Astrocyte of the hippocampus (primary cell): ENCODE data around the gene PRSS33.

Source experiments
- DNase-seq: peaks from one replicate; pipeline ENCODE4 v3.0.0; 2011; ENCODE audit warnings: low read depth, low spot score

Gene PRSS33

DNA sequence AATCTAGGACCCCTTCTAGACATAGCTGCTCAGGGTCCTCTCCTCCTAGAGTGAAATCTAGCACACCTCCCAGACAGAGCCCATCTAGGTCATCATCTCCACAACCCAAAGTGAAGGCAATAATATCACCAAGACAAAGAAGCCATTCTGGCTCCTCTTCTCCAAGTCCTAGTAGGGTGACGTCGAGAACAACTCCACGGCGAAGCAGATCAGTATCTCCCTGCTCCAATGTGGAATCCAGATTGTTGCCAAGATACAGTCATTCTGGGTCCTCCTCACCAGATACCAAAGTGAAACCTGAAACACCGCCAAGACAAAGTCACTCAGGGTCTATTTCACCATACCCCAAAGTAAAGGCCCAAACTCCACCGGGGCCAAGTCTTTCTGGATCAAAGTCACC lies 24.2 kb downstream of the PRSS33 start:
- no peak for DNase-seq

DNA sequence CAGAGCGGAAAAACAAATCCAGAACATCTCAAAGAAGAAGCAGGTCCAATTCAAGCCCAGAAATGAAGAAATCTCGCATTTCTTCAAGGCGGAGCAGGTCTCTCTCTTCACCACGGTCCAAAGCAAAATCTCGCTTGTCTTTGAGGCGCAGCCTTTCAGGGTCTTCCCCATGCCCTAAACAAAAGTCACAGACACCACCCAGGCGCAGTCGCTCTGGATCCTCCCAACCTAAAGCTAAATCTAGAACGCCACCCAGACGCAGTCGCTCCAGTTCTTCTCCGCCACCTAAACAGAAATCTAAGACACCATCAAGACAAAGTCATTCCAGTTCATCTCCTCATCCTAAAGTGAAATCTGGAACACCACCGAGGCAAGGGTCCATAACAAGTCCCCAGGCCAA lies 24.6 kb downstream of the PRSS33 start:
- DNase-seq, result no peak

DNA sequence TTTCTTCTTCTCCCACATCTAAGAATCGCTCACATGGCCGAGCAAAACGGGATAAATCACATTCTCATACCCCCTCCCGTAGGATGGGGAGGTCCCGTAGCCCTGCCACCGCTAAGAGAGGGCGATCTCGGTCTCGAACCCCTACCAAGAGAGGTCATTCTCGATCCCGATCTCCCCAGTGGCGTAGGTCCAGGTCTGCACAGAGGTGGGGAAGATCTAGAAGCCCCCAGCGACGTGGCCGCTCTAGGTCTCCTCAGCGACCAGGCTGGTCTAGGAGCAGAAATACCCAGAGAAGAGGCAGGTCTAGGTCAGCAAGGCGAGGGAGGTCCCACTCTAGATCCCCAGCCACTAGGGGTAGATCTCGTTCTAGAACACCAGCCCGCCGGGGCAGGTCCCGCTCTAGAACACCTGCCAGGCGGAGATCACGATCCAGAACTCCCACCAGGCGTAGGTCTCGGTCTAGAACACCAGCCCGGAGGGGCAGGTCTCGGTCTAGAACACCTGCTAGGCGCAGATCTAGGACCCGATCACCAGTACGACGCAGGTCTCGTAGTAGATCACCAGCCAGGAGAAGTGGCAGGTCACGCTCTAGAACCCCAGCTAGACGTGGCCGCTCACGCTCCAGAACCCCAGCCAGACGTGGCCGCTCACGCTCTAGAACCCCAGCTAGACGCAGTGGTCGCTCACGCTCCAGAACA lies 25.3 kb downstream of the PRSS33 start:
- DNase-seq, result no peak

DNA sequence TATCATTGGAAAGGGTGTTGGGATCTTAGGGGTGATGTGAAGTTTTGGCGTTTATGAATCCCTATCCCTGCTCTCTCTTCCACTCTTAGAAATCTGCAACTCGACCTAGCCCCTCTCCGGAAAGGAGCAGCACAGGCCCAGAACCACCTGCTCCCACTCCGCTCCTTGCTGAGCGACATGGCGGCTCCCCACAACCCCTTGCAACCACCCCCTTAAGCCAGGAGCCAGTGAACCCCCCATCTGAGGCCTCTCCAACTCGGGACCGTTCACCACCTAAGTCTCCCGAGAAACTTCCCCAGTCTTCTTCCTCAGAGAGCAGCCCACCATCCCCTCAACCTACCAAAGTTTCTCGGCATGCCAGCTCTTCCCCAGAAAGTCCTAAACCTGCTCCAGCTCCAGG lies 25.9 kb downstream of the PRSS33 start:
- DNase-seq, result no peak

DNA sequence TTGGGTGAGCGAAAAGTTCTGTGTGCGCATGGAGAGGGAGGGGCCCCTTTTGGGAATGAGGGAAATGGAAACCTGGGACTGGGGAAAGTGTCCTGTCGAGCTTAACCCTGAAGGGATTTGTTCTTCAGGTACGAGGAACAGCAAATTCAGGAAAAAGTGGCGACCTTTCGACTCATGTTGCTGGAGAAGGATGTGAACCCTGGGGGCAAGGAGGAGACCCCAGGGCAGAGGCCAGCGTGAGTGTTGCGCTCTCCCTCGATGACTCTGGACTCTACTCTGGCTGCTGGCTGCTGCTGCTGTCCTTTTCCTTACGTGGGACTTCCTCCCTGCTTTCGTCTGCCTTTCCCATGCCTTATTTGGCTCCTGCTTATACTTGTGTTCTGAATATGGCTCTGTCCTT lies 30.0 kb downstream of the PRSS33 start:
- no peak for DNase-seq

DNA sequence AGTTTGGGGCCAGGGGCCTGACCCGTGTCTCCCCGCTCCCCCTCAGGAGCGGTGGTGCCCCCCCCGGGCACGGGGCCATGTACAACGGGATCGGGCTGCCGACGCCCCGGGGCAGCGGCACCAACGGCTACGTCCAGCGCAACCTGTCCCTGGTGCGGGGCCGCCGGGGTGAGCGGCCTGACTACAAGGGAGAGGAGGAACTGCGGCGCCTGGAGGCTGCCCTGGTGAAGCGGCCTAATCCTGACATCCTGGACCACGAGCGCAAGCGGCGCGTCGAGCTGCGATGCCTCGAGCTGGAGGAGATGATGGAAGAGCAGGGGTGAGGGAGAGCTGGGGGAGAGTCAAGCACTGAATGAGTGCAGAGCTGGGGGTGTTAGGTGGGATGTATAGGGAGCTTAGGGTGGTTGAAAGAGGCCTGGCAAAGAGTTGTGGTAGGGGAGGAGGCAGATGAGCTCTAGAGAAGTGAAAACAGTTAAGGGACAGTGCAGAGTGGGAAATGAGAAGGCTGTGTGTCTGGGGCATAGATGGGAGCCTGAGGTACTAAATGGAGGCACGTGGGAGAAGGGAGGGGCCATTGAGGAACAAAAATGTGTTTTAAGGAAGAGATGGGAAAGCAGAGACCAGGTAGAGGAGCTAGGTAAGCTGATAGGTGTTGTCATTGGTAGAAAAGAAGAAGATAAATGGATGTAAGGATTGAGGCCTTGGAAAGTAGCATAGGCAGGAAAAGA lies 30.9 kb downstream of the PRSS33 start:
- no peak for DNase-seq

DNA sequence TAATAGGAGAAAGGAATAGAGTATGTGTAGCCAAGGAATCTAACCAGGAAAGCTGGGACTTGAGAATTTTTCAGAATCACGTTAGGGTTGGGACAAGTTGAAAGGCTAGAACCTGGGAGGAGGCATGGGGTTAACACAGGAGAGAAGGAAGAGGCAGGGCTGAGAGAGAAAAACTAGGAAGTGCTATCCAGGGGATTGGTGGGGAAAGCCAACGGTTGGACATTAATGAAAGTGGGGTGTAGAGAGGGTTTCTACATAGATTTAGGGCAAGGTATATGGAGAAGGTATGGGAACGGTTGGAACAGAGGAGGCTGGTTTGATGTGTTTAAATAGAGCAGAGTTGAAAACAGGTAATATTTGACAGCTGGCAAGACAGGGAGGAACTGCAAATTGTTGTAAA lies 32.2 kb downstream of the PRSS33 start:
- DNase-seq, result no peak

DNA sequence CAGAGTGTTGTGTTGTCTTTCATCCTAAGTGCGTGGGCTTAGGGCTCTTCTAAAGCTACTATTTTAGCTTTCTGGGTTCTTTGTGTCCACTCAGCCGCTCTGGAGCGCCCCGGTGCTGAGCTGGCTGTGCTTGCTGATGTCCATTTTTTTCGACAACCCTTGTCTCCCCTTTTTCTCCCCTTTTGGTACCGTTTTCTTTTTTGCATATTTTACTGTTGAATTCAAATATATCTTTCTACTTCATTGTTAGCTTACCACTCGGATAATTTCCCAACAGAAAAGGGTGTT lies 33.7 kb downstream of the PRSS33 start:
- DNase-seq, result peak; percentile 51

DNA sequence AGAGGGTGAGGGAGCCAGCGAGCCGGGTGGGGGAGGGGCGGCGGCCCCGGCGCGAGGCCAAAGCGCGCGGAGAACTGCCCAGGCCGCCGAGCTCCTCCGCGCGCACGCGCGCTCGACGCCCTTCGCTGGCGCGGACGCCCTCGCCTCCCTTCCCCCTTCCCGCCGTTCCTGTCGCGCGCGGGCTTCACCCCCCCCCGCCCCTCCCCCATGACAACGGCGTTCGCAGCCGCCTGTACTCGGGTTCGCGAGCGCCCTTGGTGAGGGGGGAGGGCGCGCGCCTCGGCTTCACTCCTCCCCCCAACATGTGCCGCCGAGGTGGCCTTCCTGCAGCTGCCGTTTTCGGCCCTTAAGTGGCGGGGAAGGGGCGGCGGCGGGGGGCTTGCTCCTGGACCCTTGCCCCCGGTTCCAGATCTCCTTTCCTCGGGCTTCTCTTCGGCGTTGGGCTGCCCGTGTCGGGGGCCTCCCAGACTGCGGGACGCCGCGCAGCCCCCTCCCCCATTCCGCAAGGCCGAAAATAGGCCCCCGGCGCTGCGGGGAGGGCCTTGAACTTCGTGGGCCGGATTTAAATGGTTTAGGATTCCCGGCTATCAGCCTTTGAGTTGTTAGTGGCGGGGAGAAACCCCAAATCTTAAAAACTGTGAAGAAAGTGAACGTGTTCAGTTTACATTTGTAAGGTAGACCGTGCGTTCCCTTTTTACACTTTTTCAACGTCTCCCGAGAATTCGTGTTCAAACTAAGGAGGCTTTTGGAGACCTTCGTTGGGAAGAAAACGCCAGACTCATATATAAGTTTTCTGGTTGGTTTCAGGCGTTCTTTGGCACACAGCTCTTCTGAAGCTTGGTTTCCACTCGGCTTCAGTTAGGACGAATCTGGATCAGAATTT lies 34.3 kb downstream of the PRSS33 start:
- peak; percentile 93 for DNase-seq

DNA sequence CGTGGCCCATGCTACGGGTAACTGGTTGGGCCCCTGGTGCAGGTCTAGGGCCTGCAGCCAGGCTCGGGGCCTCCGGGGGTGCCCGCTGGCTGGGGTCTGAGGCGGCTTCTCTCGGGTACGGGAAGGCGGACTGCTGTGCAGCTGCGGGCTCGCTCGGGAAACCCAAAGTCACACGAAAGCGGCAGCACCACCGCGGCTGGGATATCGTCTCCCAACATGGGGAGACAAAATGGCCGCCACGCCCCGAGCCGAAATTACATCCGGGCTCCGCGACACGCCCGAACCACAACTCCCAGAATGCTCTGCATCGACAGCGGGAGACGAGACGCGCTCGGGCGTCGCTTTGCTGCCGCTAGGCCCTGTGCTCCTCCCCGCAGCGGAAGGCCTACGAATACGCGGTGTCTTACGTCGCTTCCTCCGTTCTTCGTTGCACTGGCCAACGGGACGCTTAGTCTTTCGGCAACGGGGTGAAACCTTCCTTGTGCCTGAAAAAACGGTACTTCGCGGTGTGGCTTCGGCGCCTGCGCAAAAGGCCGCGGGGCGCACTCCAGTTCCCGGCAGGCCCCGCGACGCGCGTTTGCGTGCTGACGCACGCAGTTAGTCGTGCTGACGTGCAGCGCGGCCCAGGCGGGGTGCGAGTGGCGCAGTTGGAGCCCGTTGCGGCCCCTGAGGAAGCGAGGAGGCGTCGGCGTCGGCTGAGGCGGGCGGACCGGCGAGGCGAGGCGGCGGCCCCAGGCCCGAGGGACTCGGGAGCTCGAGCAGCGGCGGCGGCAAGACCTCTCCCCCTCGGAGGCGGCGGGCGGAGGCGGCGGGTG lies 35.1 kb downstream of the PRSS33 start, which contains the start of gene SRRM2:
Gene SRRM2 (plus strand): TSS at position 604 of the 815 bp plus-strand sequence. CDS start 3,727 bp downstream, outside the sequence.
- peak; percentile 99 for DNase-seq

DNA sequence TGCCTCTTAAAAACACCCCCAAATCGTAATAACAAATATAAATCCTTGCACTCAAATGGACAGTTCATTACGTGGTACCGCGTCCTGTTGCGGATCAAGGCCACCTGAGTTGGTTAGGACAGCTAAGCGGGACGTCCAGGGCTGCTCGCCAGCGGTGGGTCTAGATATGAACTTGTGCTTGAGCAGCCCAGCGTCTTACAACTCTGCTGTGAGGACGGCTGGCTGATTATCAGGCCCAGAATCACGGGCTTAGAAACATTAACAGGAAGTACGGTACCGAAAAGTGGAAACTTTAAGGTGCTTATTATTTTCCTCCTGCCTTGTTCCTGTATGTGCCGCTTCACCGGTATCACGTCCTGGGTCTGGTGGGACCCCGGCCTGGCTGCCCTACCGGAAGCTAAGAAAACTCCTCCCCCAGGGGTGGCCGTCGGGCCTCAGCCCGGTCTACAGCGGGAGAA lies 35.8 kb downstream of the PRSS33 start:
- no peak for DNase-seq

DNA sequence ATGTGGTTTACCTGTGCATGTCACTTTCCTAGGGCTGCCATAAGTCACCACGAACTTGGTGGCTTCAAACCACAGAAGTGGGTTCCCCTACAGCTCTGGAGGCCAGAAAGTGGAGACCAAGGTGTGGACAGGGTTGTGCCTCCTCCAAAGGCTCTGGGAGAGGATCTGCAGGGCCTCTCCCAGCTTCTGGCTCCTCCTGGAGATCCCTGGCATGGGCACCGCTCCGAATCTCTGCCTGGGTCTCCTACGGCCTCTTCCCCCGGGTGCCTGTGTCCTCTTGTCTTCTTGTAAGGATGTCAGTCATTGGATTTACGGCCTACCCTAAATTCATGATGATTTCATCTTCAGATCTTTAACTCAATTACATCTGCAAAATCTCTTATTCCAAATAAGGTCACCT lies 37.4 kb downstream of the PRSS33 start:
- DNase-seq, result no peak

DNA sequence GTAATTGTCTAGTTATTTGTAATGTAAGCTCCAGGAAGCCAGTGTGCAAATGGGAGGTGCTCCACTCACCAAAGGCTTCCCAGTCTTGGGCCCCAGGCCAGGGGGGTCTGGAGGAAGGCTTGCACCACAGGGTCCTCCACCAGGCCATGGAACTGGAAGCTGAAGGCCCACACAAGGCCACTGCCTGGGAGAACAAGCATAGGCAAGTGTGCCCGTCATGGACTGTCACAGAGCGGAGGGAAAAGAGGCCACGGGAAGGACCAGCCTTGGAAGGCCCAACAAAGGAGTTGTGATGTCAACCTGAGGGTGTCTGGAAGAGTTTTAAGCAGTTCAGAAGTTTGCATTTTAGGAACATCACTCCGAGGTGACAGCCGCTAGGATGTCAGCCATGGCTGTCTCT lies 37.9 kb downstream of the PRSS33 start:
- no peak for DNase-seq

DNA sequence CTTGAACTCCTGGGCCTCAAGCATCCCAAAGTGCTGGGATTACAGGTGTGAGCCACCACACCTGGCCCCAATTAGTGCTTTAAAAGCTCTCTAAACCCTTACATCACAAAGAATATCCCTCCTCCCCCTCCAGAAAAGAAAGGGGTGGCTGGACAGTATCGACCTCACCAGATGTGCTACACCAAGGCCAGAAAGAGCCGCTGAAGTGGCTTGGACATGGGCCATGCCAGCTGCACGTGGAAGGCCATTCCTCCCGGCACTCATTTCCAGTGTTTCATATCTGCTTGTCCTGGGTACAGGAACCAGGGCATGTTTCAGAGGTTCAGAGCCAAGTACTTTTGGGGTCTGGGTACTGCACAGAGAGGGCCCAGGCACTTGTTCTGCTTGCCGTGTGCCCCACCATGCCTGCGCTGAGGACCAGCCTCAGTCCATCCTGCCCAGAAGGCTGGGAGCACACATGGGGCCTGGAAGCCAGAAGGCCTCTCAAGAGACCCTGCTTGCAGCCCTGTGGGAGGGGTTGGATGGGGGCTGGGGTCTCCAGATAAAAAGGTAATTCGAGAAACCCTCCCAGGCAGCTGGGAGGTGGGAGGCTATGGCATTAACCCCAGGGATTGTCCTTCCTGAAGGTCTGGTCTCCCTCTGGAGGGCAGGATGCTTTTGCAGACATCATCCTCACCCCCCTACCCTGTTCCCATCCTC lies 38.5 kb downstream of the PRSS33 start:
- no peak for DNase-seq

DNA sequence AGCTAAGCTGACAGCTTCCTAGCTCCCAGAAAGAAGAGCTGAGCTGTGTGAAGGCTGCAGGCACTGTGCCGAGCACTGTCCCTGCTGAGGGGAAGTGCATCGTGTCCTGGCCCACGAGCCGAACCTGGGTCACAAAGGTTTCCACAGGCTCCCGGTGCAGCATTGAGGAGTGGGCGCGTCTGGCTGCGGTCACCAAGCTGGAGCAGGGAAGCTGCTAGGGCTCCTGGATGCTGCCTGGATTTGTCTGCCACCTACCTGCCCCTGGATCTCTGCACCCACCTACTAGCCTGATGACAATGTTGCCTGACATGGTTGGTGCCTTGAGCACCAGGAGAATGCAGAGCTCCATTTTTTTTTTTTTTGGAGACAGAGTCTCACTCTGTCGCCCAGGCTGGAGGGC lies 41.4 kb downstream of the PRSS33 start:
- DNase-seq, result no peak

DNA sequence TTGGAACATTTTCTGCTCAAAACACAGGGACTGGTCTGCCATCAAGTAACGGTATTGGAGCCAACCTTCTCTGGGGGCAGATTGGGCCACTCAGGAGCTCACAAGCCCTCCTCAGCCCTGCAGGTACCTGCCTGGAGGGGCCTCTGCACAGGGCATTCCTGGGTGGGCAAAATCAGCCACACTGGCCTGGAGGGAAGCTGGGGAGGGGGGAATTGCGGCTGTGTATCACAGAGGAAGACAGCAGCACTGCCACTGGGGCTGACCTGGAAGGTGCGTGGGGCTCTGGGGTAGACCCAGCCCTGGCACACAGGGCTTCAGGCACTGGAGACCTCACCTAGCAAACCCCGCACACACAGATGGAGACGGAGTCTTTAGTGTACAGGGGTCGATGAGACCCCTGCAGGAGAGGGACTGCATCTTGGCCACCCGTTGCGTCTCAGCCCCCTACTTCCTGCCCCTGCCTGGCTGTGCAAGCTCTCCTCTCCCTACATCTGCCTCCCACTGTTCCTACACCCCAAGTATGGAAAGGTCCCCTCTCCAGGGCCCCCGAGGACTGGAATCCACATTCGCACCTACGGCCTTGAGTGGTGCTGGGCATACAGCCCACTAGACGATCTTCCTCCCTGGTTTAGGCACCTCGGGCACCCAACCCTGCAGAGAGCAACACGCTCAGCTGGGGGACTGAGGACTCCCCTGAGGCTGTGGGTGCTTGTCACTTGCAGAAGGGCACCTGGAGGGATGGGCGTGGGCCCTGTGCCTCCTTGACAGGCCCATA lies 42.1 kb downstream of the PRSS33 start:
- DNase-seq, result no peak

DNA sequence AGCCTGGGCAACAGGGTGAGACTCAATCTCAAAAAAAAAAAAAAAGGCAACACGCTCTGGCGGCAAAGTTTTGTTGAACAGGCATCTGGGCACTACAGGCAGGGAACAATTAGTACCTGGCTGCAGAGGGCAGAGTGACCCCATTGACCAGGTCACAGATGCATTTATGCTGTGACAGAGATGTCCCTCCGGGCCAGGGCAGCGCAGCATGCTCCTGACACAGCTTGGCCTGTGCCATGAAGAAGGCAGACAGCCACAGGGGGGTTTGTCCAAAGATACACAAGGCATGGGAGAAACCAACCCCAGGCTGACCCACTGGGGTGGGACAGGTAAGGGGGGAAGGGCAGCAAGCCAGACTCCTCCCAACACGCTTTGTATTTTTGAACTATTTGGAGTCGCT lies 42.6 kb downstream of the PRSS33 start:
- no peak for DNase-seq

DNA sequence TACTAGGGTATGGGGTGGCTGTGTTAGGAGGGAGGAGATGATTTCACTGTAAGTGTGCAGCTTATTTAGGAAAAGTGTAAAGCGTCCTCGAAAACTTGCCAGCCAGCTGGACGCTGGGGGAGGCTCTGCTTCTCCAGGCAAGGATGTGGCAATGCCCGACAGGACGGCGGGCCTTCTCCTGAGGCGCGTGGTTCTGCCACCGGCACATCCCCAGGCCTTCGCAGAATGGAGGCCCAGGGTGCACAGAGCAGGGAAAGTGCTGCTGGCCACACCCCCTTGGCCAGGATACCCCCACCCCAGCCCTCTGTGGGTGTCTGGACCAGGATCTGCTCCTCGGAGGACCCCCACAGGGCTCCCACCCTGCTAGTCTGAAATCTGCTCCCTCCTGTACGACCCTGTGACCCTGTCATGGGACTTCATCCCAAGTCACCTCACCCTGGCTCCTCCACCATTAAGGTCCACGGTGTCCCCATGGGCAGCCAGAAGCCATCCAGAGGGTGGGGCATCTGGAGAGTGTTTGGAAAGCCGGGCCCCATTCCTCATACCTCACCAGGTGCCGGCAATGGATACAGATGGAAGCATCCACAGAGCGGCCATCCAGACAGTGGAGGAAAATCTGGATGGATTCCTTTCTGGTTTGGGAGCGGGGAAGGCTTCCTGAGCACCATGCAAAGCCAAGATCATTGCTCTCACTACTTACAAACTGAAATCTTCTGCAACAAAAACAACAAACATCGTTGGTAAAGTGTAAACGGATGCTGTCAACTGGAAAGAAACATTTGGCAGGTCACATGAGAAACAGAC lies 44.2 kb downstream of the PRSS33 start:
- DNase-seq, result no peak

DNA sequence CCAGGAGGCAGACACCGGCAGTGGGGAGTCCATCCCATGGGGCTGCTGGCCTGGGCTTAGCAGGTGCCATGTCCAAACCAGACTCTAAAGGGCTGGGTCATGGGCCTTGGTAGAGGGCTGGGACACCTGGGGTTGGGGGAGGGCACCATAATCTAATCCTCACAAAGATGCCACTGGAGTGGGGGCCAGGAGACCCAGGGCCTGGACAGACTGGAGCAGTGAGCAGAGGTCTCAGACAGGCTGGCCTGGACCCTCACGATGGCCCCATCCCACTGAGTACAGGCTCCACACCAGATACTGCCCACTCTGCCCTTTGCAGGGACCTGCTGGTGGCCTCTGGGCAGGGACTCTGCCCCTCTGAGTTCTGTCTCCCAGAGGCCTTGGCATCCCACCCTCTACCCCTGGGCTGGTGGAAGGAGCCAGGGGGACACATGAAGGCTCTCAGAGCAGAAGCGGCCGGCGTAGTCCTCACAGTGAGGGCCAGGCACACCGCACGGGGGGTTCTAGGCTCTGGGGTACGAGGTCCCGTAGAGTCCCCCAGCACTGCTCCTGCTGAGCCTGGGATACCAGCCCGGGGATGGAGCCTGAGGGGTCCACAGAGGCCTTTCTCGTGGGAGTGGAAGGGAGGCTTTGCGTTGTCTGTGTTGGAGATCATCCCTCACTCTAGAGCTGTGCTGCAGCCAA lies 44.9 kb downstream of the PRSS33 start:
- DNase-seq, result no peak
